Ovary (tissue), 3 donors: ENCODE measurements around the gene KSR1.
"Not testable (repeated sequence)": the region's sequence is repeated elsewhere in the genome, so short reads cannot be mapped to it uniquely, and the experiment has no call there.

Experiments used
- CTCF ChIP-seq, 3 donors: fragments of 450-650 bp in 2 of 3; fragments of 200-600 bp in 1 of 3; IDR thresholded peaks; one replicate each; pipeline versions ENCODE4 v1.5.1 to v1.8.0; 2016 to 2022; ENCODE audit warnings: antibody characterized with exemption in 3 of 3, mild to moderate bottlenecking in 1 of 3
- EP300 ChIP-seq: sonication (generic); formaldehyde crosslinking; IDR thresholded peaks from one replicate; pipeline ENCODE4 v1.6.1; 2017; ENCODE audit warnings: antibody characterized with exemption
- POLR2A ChIP-seq: fragments of 450-650 bp; IDR thresholded peaks from one replicate; pipeline ENCODE4 v1.6.1; 2017; ENCODE audit warnings: antibody characterized with exemption, mild to moderate bottlenecking, moderate library complexity
- donor health status: DM: no; HTN: no; CAD: no.

GRCh38 chr17:27426471-27426870 is 29.8 kb upstream of the KSR1 start:
- TF ChIP-seq CTCF (IDR thresholded peaks at IDR 0.05); POLR2A; EP300: not testable (repeated sequence)
